ENCODE measurements around the gene SPEM1.

GRCh38 chr17:7394452-7395191 lies 25.5 kb upstream of the SPEM1 start, which contains the start of gene PLSCR3:
- TF ChIP-seq, protein P1, sequence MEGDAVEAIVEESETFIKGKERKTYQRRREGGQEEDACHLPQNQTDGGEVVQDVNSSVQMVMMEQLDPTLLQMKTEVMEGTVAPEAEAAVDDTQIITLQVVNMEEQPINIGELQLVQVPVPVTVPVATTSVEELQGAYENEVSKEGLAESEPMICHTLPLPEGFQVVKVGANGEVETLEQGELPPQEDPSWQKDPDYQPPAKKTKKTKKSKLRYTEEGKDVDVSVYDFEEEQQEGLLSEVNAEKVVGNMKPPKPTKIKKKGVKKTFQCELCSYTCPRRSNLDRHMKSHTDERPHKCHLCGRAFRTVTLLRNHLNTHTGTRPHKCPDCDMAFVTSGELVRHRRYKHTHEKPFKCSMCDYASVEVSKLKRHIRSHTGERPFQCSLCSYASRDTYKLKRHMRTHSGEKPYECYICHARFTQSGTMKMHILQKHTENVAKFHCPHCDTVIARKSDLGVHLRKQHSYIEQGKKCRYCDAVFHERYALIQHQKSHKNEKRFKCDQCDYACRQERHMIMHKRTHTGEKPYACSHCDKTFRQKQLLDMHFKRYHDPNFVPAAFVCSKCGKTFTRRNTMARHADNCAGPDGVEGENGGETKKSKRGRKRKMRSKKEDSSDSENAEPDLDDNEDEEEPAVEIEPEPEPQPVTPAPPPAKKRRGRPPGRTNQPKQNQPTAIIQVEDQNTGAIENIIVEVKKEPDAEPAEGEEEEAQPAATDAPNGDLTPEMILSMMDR (IDR thresholded peaks at IDR 0.05) = peak; percentile 15 to 50 (median 38)
- TF ChIP-seq POLR2AphosphoS5 (IDR thresholded peaks at IDR 0.05) = peak; percentile 71

Data from prostate gland (tissue), 2 donors.